GM12878 (cell line): Measurements from ENCODE around the gene LRP2BP. TPM values are rescaled to one million over a fixed set of nuclear protein-coding genes. Genes with fewer than 3 reads are reported as not detected.

Experiments used
- ATAC-seq: fragments of 200-7000 bp; cut with Tn5 transposase; 3 replicates; pipeline ENCODE4 v1.9.1; 2020; ENCODE audit warnings: mild to moderate bottlenecking, moderate library complexity
- BruUV-seq: library from RNA; stranded (reverse); fragments of 400-500 nt; replicated peaks from 2 replicates; lab custom pipeline; 2021; lab: Mats Ljungman, UMichigan
- CTCF ChIA-PET: fragments of 300-600 bp; sonication (Branson Sonifier 250); formaldehyde crosslinking; extraction: SDS; loops from one replicate; lab custom pipeline; 2021; ENCODE audit warnings: inconsistent platforms; lab: Yijun Ruan, JAX
- POLR2A ChIA-PET: fragments of 350-600 bp; formaldehyde crosslinking; extraction: SDS; loops from one replicate; lab custom pipeline; 2021; ENCODE audit warnings: inconsistent platforms; lab: Charles Lee
- RAD21 ChIA-PET: fragments of 300-600 bp; sonication (Branson Sonifier 250); formaldehyde crosslinking; loops from one replicate; lab custom pipeline; 2023; ENCODE audit warnings: antibody characterized with exemption; ENCODE audit not compliant: unreplicated experiment; lab: Charles Lee
- SMC1A ChIA-PET: fragments of 300-600 bp; sonication (Branson Sonifier 250); formaldehyde crosslinking; loops from one replicate; lab custom pipeline; 2023; ENCODE audit not compliant: unreplicated experiment, uncharacterized antibody; lab: Charles Lee
- DNase-seq: peaks from one replicate; pipeline ENCODE4 v3.0.0-alpha.2; 2011; ENCODE audit warnings: low read depth, low spot score
- FAIRE-seq: peaks from 3 replicates; lab custom pipeline; 2011; peaks lifted over from hg19 to GRCh38; lab: Jason Lieb, UNC
- H2AFZ ChIP-seq: 2 replicates; pipeline ENCODE4 v1.6.0; 2011; ENCODE audit warnings: low read depth, low read length, control low read depth; ENCODE audit not compliant: control insufficient read depth
- H3K27ac ChIP-seq: 2 replicates; pipeline ENCODE4 v1.5.1; 2011; ENCODE audit warnings: control low read depth; ENCODE audit not compliant: control insufficient read depth, insufficient read depth
- H3K27me3 ChIP-seq, 2 experiments: replicated peaks in 1 of 2; 2 replicates each; pipeline versions ENCODE4 v1.6.0 to v1.6.1; 2011; ENCODE audit warnings: low read length in 1 of 2; ENCODE audit not compliant: control insufficient read depth in 2 of 2, insufficient read depth in 2 of 2
- H3K36me3 ChIP-seq, 2 experiments: 2 replicates each; pipeline ENCODE4 v1.5.1; 2011; ENCODE audit warnings: low read length in 1 of 2; ENCODE audit not compliant: control insufficient read depth in 2 of 2, insufficient read depth in 2 of 2
- H3K4me1 ChIP-seq: 2 replicates; pipeline ENCODE4 v1.6.1; 2011; ENCODE audit warnings: mild to moderate bottlenecking, low read length, moderate library complexity, mixed read lengths; ENCODE audit not compliant: control insufficient read depth, insufficient read depth
- H3K4me2 ChIP-seq: 2 replicates; pipeline ENCODE4 v1.6.0; 2011; ENCODE audit warnings: control low read depth; ENCODE audit not compliant: control insufficient read depth, insufficient read depth
- H3K4me3 ChIP-seq: fragments of 200-600 bp; sonication (generic); 2 replicates; pipeline ENCODE4 v1.5.1; 2016
- H3K79me2 ChIP-seq: 2 replicates; pipeline ENCODE4 v1.6.0; 2011; ENCODE audit warnings: low read length; ENCODE audit not compliant: control insufficient read depth, insufficient read depth
- H3K9ac ChIP-seq: 2 replicates; pipeline ENCODE4 v1.8.0; 2011; ENCODE audit warnings: low read length, control low read depth, mixed read lengths; ENCODE audit not compliant: control insufficient read depth, insufficient read depth
- H3K9me3 ChIP-seq: replicated peaks from 3 replicates; pipeline ENCODE4 v1.5.1; 2011; ENCODE audit warnings: mild to moderate bottlenecking, low read length; ENCODE audit not compliant: control insufficient read depth, insufficient read depth
- H4K20me1 ChIP-seq: 2 replicates; pipeline ENCODE4 v1.6.0; 2011; ENCODE audit not compliant: control insufficient read depth, insufficient read depth
- CBX5 ChIP-seq: sonication (generic); IDR thresholded peaks from 2 replicates; pipeline ENCODE4 v1.6.1; 2016; ENCODE audit warnings: low read depth, moderate library complexity, mild to moderate bottlenecking, inconsistent platforms
- CEBPZ ChIP-seq: fragments of 150-350 bp; IDR thresholded peaks from 2 replicates; pipeline ENCODE4 v1.6.1; 2016; ENCODE audit warnings: low read depth, low read length
- CHD1 ChIP-seq: IDR thresholded peaks from 2 replicates; pipeline ENCODE4 v1.6.1; 2012; ENCODE audit warnings: low read depth, low read length, improper control_type of control experiment
- CREM ChIP-seq: IDR thresholded peaks from 2 replicates; pipeline ENCODE4 v1.6.1; 2014; ENCODE audit warnings: antibody characterized with exemption, low read depth
- ESRRA ChIP-seq: IDR thresholded peaks from 2 replicates; pipeline ENCODE4 v1.6.1; 2012; ENCODE audit warnings: mild to moderate bottlenecking, low read length, improper control_type of control experiment
- GATAD2B ChIP-seq: fragments of 450-650 bp; conservative IDR thresholded peaks from 2 replicates; pipeline ENCODE4 v1.6.1; 2017; ENCODE audit warnings: low read depth, mild to moderate bottlenecking, moderate library complexity
- IKZF1 ChIP-seq: fragments of 450-650 bp; conservative IDR thresholded peaks from 2 replicates; pipeline ENCODE4 v1.6.1; 2017; ENCODE audit warnings: antibody characterized with exemption, mild to moderate bottlenecking
- NFIC ChIP-seq: IDR thresholded peaks from 2 replicates; pipeline ENCODE4 v1.6.1; 2012; ENCODE audit warnings: low read depth, mild to moderate bottlenecking, inconsistent platforms, low read length, moderate library complexity
- PKNOX1 ChIP-seq: fragments of 450-650 bp; IDR thresholded peaks from 2 replicates; pipeline ENCODE4 v1.6.1; 2016; ENCODE audit warnings: mild to moderate bottlenecking
- POLR2AphosphoS5 ChIP-seq: IDR thresholded peaks from 2 replicates; pipeline ENCODE4 v1.6.1; 2011; ENCODE audit warnings: mild to moderate bottlenecking, low read length, inconsistent platforms
- RBBP5 ChIP-seq: fragments of 200-600 bp; sonication (generic); conservative IDR thresholded peaks from 2 replicates; pipeline ENCODE4 v1.6.1; 2016
- SMC3 ChIP-seq: IDR thresholded peaks from 2 replicates; pipeline ENCODE4 v1.6.1; 2011; ENCODE audit warnings: low read length, improper control_type of control experiment, borderline replicate concordance
- YY1 ChIP-seq: IDR thresholded peaks from 2 replicates; pipeline ENCODE4 v1.6.1; 2011; ENCODE audit warnings: low read depth, mild to moderate bottlenecking, low read length
- ZBTB33 ChIP-seq: fragments of 450-650 bp; IDR thresholded peaks from 2 replicates; pipeline ENCODE4 v1.6.1; 2017; ENCODE audit warnings: mild to moderate bottlenecking
- ZNF622 ChIP-seq: fragments of 450-650 bp; IDR thresholded peaks from 2 replicates; pipeline ENCODE4 v1.6.1; 2017; ENCODE audit warnings: mild to moderate bottlenecking, inconsistent platforms
- WGBS: methylation state at CpG from one replicate; pipeline ENCODE4 v1.1.6; 2016; ENCODE audit warnings: low lambda C conversion rate; ENCODE audit not compliant: insufficient replicate concordance, insufficient coverage; ENCODE audit errors: missing lambda C conversion rate; 5-methylcytosine and 5-hydroxymethylcytosine counted together
- in situ Hi-C: fragments of 300-500 bp; cut with MboI; formaldehyde crosslinking; loops from 9 replicates; pipeline ENCODE4 v1.14.3; 2018; ENCODE audit warnings: mixed read lengths
- intact Hi-C: fragments of 100-400 bp; cut with micrococcal nuclease; formaldehyde crosslinking; loops from one replicate; pipeline ENCODE4 v1.14.2; 2022; ENCODE audit not compliant: unreplicated experiment
- polyA plus RNA-seq, 11 experiments: library from polyadenylated mRNA; depleted of rRNA in 4 of 11; unstranded in 6 of 11; stranded (reverse) in 5 of 11; fragments of >200 nt; fragmentation: Nextera tagmentation in 4 of 11; fragmentation: Illumina TruSeq in 1 of 11; extraction: Ambion mirVana in 4 of 11; extraction: Trizol in 1 of 11; gene quantifications; 1 replicate in 1 of 11; 2 replicates in 10 of 11; pipeline versions ENCODE4 v1.2.1 to v1.2.3, GENCODE V29; 2011 to 2016; ENCODE audit warnings: inconsistent platforms in 2 of 11, missing spikeins in 2 of 11, low read depth in 1 of 11
- total RNA-seq, 4 experiments: library from RNA; depleted of rRNA in 3 of 4; stranded (reverse); fragments of >200 nt in 3 of 4; fragmentation: Illumina TruSeq in 1 of 4; extraction: Trizol in 1 of 4; gene quantifications; 2 replicates each; pipeline versions ENCODE4 v1.2.1 to v1.2.3, GENCODE V29; 2013 to 2021
- TF ChIP-seq, protein P1 (sequence below): IDR thresholded peaks from 2 replicates; pipeline ENCODE4 v1.6.1; 2012; ENCODE audit warnings: low read length, inconsistent platforms

Gene LRP2BP
- total and polyA plus RNA-seq, 10 of the 15 experiments (the other 5 are each of a cell fraction or from before 2014, with no cell fraction given), result 0.27 to 5.2 (median 1.0) TPM

GRCh38 chr4:185429660-185430059, 33.9 kb upstream of the LRP2BP start:
- H3K9ac ChIP-seq, result no peak overlapping the region
- no peaks in the 10 kb centered on the region for H3K9me3 ChIP-seq
- intact Hi-C loops, result no loop called here
- no peak for DNase-seq
- ChIA-PET SMC1A (no interaction called here), RAD21 (no interaction called here), POLR2A (no interaction called here), CTCF (interaction anchor here (1.1 kb wide), 1 partner anchor 169 kb away, joined by 4 read pairs; no protein-coding TSS in a partner anchor)
- no peak overlapping the region for H3K27ac ChIP-seq
- H3K4me2 ChIP-seq, result no peak overlapping the region
- WGBS, result 44% methylated on average over 5 of the region's 5 CpGs
- no peak overlapping the region for H3K4me3 ChIP-seq
- no peaks in the 10 kb centered on the region for H3K4me1 ChIP-seq
- H3K79me2 ChIP-seq, result peaks cover 11% of the 10 kb centered on the region
- no peak overlapping the region for H2AFZ ChIP-seq
- in situ Hi-C loops, result no loop called here
- ATAC-seq, result no peak
- FAIRE-seq, result no peak
- BruUV-seq, result no TSS peak
- no peaks in the 10 kb centered on the region for H3K27me3 ChIP-seq
- H3K36me3 ChIP-seq, result no peaks in the 10 kb centered on the region
- no peaks in the 10 kb centered on the region for H4K20me1 ChIP-seq
- TF ChIP-seq YY1, result no peak
- no peak for TF ChIP-seq ZNF622
- TF ChIP-seq ZBTB33, result no peak
- no peak for TF ChIP-seq RBBP5
- TF ChIP-seq IKZF1, result no peak
- TF ChIP-seq POLR2AphosphoS5, result no peak
- TF ChIP-seq, protein P1, sequence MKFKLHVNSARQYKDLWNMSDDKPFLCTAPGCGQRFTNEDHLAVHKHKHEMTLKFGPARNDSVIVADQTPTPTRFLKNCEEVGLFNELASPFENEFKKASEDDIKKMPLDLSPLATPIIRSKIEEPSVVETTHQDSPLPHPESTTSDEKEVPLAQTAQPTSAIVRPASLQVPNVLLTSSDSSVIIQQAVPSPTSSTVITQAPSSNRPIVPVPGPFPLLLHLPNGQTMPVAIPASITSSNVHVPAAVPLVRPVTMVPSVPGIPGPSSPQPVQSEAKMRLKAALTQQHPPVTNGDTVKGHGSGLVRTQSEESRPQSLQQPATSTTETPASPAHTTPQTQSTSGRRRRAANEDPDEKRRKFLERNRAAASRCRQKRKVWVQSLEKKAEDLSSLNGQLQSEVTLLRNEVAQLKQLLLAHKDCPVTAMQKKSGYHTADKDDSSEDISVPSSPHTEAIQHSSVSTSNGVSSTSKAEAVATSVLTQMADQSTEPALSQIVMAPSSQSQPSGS, result no peak
- no peak for TF ChIP-seq SMC3
- no peak for TF ChIP-seq CEBPZ
- no peak for TF ChIP-seq CBX5
- TF ChIP-seq PKNOX1, result no peak
- no peak for TF ChIP-seq ESRRA
- TF ChIP-seq GATAD2B, result no peak
- TF ChIP-seq NFIC, result no peak
- no peak for TF ChIP-seq CHD1
- TF ChIP-seq CREM, result no peak
